Measurements from ENCODE around the gene PTRH1.
A peak's percentile ranks its signal among the peaks of the same experiment; 100 is the strongest.

The PTRH1 gene, protein sequence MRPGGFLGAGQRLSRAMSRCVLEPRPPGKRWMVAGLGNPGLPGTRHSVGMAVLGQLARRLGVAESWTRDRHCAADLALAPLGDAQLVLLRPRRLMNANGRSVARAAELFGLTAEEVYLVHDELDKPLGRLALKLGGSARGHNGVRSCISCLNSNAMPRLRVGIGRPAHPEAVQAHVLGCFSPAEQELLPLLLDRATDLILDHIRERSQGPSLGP

DNA sequence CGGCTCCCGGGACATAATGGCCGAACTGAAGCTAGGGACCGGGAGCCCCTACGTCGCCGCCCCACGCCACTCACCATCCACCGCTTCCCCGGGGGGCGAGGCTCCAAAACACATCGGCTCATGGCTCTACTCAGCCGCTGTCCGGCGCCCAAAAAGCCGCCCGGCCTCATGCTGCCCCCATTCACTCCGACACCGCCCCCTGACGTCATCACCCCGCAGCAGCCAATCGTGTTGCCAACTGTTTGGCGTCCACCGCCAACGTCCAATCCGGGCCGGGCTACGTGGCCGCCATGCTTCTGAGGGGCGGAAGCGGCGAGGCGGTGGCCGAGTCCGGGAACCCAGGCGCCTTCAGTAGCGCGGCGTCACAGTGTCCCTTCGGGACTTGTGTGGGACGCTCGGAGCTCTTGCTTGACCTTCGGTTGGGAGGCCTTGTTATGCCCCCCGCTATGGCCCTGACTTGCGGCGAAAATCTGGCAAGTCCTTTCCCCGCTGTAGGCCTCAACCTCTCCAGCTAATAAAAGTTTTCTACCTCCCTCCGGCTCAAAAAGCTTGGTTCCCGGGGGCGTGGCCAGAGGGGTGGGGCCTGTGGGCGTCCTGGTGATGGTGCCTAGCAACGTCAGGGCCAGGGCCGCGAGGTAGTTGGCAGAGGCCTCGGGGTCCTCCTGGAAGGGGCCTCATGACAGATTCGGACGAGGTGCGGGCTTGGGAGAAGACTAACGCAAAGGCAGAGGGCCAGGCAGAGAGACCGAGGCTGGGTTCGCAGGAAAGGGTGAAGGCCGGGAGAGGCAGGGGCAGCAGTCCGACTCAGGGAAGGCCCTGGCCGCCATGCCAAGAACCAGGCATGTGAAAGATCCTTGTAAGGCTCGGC is at the start of gene PTRH1, which contains the start of gene TTC16:
Gene PTRH1, minus strand, starts transcription at position 194 of the 868 bp plus-strand sequence. Its CDS starts 24 bp downstream, at position 170.
Gene TTC16, plus strand, starts transcription at position 610 of the 868 bp plus-strand sequence. Its CDS starts 67 bp downstream, at position 677.
- TF ChIP-seq, protein P1, sequence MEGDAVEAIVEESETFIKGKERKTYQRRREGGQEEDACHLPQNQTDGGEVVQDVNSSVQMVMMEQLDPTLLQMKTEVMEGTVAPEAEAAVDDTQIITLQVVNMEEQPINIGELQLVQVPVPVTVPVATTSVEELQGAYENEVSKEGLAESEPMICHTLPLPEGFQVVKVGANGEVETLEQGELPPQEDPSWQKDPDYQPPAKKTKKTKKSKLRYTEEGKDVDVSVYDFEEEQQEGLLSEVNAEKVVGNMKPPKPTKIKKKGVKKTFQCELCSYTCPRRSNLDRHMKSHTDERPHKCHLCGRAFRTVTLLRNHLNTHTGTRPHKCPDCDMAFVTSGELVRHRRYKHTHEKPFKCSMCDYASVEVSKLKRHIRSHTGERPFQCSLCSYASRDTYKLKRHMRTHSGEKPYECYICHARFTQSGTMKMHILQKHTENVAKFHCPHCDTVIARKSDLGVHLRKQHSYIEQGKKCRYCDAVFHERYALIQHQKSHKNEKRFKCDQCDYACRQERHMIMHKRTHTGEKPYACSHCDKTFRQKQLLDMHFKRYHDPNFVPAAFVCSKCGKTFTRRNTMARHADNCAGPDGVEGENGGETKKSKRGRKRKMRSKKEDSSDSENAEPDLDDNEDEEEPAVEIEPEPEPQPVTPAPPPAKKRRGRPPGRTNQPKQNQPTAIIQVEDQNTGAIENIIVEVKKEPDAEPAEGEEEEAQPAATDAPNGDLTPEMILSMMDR (IDR thresholded peaks at IDR 0.05): no peak

DNA sequence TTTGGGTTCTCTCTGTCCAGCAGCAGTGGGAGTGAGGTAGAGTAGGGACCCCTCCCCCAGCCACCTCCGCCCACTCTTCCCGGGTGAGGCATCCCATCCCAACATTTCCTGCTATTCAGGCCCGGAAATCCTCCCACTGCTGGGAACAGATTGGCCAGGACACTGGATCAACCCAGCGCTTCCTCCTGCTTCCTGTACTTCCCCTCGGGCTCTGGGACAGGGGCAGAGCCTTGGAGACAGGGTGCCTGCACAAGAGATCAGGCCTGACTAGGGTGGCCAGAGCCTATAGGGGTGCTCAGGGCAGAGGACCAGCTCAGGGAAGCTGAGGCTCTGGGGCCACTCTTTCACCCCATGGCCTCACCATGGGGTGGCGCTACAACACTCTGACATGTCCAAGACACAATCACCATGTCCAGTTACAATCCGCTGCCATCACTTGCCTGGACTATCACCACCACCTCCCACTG is 48.5 kb upstream of the PTRH1 start:
- TF ChIP-seq, protein P1 (IDR thresholded peaks at IDR 0.05): peak; percentile 8; the same call in 1 of the 2 replicates

DNA sequence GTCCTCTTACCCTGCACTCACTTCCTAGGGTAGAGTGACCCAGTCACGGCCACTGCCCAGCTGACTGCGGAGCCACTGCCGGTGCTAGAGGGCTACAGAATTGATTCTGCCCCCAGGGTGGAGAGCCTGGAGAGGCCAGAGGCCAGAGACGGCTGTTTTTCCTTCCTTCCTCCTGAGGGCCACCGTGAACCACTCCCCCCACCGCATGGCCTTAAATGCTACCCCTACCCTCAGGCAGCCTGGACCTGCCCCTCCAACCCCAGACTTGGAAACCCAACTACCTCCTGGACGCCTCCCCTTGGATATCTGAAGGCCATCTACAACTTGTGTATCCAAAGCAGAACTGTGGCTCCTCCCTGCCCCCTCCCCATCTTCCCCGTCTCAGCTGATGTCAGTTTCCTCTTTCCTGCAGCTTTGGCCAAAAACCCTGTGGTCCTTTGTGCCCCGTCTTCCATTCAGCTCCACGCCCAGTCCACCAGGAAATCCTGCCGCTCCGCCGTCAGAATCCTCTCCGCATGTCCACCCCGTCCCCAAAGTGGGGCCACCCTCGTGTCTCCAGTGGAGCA is 46.7 kb upstream of the PTRH1 start:
- TF ChIP-seq, protein P1 (IDR thresholded peaks at IDR 0.05): no peak

DNA sequence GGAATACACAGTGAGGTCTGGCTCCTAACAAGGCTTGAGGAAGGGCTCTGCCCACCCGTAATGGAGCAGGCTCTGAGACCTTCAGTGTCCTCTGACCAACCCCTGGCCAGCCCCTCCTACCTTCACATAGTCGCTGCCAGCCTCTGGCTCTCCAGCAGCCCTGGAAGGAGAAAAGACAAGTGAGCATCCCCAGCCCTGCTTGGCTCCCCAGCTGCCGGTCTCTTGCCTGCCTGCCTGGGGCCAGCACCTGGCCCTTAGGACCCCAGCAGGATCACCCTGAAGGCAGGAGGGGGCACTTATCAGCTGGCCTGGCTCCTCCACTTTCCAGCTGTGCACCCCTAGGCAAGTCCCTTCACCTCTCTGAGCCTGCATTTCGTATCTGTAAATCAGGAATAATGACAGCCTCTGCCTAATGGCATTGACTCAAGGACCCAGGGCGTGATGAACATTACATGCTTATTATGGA is 46.1 kb upstream of the PTRH1 start:
- TF ChIP-seq, protein P1 (IDR thresholded peaks at IDR 0.05): no peak

DNA sequence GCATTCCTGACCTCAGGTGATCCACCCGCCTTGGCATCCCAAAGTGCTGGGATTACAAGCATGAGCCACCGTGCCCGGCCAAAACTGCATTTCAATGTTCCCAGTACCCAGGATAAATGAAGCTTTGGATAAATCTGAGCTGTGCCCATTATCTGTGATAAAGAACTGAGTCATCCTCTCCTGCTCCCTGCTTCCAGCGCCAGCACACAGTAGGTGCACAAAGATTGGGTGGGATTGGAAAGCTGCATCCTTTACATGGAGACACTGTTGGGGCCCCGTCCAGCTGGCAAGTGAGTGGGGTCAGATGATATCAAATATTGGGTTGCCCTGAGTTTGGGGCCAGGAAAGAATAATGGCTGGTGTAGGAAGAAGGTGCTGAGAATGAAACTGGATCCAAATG is 45.6 kb upstream of the PTRH1 start:
- TF ChIP-seq, protein P1 (IDR thresholded peaks at IDR 0.05): no peak

DNA sequence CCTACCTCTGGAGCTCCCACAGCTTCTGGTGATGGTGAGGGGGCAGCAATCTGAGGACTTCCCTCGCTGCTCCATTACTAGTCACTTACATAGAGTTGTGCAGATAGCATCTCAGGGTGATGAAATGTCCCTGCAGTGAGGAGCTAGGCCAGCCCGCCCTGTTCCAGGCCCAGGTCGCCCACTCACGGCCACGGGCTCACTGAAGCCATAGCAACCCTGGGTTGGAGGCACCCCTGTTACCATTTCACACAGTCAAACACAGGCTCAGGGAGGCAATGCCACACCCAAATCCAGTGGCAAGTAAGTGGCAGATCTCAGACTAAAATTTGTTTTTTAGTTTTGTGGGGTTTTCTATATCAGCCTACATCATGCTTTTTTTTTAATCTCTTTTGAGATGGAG is 43.4 kb upstream of the PTRH1 start:
- TF ChIP-seq, protein P1 (IDR thresholded peaks at IDR 0.05): no peak

DNA sequence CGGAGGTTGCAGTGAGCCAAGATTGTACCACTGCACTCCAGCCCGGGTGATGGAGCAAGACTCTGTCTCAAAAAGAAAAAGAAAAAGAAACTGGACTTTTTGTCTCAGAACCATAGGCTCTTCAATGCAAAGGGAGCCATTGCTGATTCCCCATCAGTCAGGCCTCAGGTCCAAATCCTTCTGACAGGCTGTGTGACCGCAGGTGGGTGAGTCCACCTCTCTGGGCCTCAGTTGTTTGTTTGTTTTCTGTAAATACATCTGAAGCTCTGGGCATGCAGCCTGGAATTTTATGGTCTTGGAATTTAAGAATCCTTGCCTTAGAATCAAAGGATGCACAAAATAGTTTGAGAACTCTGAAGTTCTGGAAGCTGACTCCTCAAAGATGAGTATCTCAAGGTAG is 40.8 kb upstream of the PTRH1 start:
- TF ChIP-seq, protein P1 (IDR thresholded peaks at IDR 0.05): no peak
